ENCODE results near the gene VBP1. TPM values are rescaled to one million over a fixed set of nuclear protein-coding genes. Genes with fewer than 3 reads are reported as not detected.

VBP1 gene
- total and polyA plus RNA-seq, 2 of the 8 experiments (the other 6 are each of a cell fraction or from before 2014, with no cell fraction given): 21.6 to 56.0 TPM

DNA sequence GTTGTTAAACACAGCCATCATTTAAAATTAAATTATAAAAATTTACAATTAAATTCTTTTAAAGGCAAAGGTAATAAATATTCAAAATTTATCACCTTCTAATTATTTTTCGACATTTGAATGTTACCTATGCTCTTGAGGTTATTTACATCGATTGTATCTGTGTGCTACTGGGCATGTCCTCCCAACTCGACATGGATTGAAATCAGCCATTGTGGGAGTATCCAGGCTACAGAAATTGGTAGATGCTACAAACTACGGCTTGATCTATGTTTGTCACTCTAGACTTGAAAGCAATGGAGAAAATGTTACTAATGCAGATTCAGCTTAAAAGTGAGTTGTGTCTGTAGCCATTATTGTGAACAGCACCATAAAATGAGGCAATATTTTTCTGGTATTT lies 2.5 kb upstream of the VBP1 start (continued):
- no peak for TF ChIP-seq FOSL1 (IDR thresholded peaks at IDR 0.05; ENCODE audit: insufficient read depth, low read depth, low read length)
- no peak for TF ChIP-seq KDM4A (IDR thresholded peaks at IDR 0.05; ENCODE audit: low read depth, low read length, severe bottlenecking)
- TF ChIP-seq EZH2 (IDR thresholded peaks at IDR 0.05; ENCODE audit: low read depth, low read length, severe bottlenecking): no peak
- TF ChIP-seq CBX5 (IDR thresholded peaks at IDR 0.05; ENCODE audit: low read depth, low read length): no peak
- TF ChIP-seq USF2 (IDR thresholded peaks at IDR 0.05; ENCODE audit: low read length): no peak
- TF ChIP-seq CBX8 (IDR thresholded peaks at IDR 0.05; ENCODE audit: borderline replicate concordance, low read depth, low read length): no peak
- no peak for TF ChIP-seq SAP30 (IDR thresholded peaks at IDR 0.05; ENCODE audit: insufficient read depth, insufficient replicate concordance, low read length)
- TF ChIP-seq ASH2L (IDR thresholded peaks at IDR 0.05; ENCODE audit: low read length): no peak

Data from H1 (cell line).